HG03521 (cell line): ENCODE results near the gene CPNE2.

Experiments
- ATAC-seq: cut with Tn5 transposase; IDR thresholded peaks from one replicate; pipeline ENCODE4 v1.9.1; 2021; ENCODE audit warnings: mild to moderate bottlenecking, moderate library complexity; ENCODE audit not compliant: unreplicated experiment

The CPNE2 gene

GRCh38 chr16:57123216-57123973, 31.0 kb downstream of the CPNE2 start:
- no peak for ATAC-seq

- ATAC-seq = no peak
These were observed 31.7 kb downstream of the CPNE2 start for GRCh38 chr16:57123974-57124674.

- ATAC-seq = no peak
These were observed 33.0 kb downstream of the CPNE2 start for GRCh38 chr16:57125376-57125775.

GRCh38 chr16:57125969-57126368, 33.6 kb downstream of the CPNE2 start:
- no peak for ATAC-seq

- ATAC-seq = no peak
These were observed 34.0 kb downstream of the CPNE2 start for GRCh38 chr16:57126411-57126810.

- no peak for ATAC-seq
These were observed 34.8 kb downstream of the CPNE2 start for GRCh38 chr16:57127037-57127763.

- ATAC-seq = no peak
These were observed 35.5 kb downstream of the CPNE2 start for GRCh38 chr16:57127836-57128235.

GRCh38 chr16:57128771-57129389, 36.5 kb downstream of the CPNE2 start:
- ATAC-seq = no peak

GRCh38 chr16:57130950-57131321, 38.6 kb downstream of the CPNE2 start:
- ATAC-seq = no peak

GRCh38 chr16:57131351-57131970, 39.1 kb downstream of the CPNE2 start:
- no peak for ATAC-seq

GRCh38 chr16:57132470-57132869, 40.1 kb downstream of the CPNE2 start:
- ATAC-seq = no peak

GRCh38 chr16:57133031-57133430, 40.6 kb downstream of the CPNE2 start:
- ATAC-seq = no peak

GRCh38 chr16:57133886-57134285, 41.5 kb downstream of the CPNE2 start:
- no peak for ATAC-seq

- ATAC-seq = no peak
These were observed 42.6 kb downstream of the CPNE2 start for GRCh38 chr16:57134982-57135381.

- no peak for ATAC-seq
These were observed 44.7 kb downstream of the CPNE2 start for GRCh38 chr16:57137043-57137442.

GRCh38 chr16:57137566-57138273, 45.3 kb downstream of the CPNE2 start:
- no peak for ATAC-seq

- no peak for ATAC-seq
These were observed 46.0 kb downstream of the CPNE2 start for GRCh38 chr16:57138281-57138935.

- no peak for ATAC-seq
These were observed 48.7 kb downstream of the CPNE2 start for GRCh38 chr16:57140931-57141668.
